Measurements from ENCODE around the gene ATIC. TPM values are rescaled to one million over a fixed set of nuclear protein-coding genes. Genes with fewer than 3 reads are reported as not detected.

Gene ATIC
- polyA plus RNA-seq, 1 experiment, result 83.0 TPM

DNA sequence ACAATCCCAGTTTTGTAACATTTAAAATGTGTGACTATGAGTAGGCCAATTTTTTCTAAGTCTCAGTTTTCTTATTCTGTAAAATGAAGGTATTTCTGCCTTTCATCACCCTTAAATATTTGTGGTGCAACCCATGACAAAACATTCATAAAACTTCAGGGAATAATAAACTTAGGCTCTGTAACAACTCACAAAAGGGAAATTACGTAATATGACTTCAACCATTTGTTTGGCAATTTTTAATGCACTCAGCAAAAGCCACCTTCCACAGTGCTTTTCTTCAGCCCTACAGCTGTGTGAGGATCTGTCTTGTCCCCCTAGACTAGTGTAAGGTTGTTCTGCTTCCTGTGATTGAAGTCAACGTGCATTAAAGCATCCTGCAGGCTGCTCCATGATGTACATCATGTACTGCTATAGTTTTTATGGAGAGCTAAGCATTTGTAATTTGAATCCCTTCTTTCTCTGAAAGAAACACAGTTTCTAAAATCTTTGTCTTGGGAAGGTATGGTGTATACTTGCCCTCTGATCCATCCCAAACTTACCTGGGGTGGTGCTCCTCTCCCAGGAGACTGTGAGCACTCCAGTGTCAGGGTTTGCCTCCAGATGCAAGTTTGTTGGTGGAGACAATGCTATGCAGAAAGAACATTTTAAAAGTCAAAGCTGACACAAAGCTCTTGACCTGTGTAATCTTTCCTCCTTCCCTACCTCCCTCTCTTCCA lies 84.9 kb downstream of the ATIC start:
- H3K36me3 ChIP-seq (ENCODE audit: control insufficient read depth, insufficient read depth, low read length), result peaks cover 26% of the 10 kb centered on the region
- H3K27me3 ChIP-seq (ENCODE audit: control insufficient read depth, insufficient read depth, low read length), result no peaks in the 10 kb centered on the region
- no peak overlapping the region for H3K4me3 ChIP-seq (ENCODE audit: low read depth, low read length)
- ChIA-PET CTCF (interaction anchor here (1.1 to 1.9 kb wide), 3 partner anchors 14 to 534 kb away, joined by 3 to 5 read pairs (median 3); no protein-coding TSS in a partner anchor), POLR2A (interaction anchor here (0.6 kb wide), 1 partner anchor 354 kb away, joined by 4 read pairs; no protein-coding TSS in a partner anchor)
- DNase-seq (ENCODE audit: low read depth), result peak; percentile 87
- no peak for TF ChIP-seq CTCF (IDR thresholded peaks at IDR 0.05; ENCODE audit: insufficient read depth, low read depth, low read length)

GRCh38 chr2:215397632-215398341 lies 85.9 kb downstream of the ATIC start:
- no peak overlapping the region for H3K4me3 ChIP-seq (ENCODE audit: low read depth, low read length)
- CTCF ChIA-PET, result interaction anchor here (1.1 to 1.9 kb wide), 3 partner anchors 13 to 533 kb away, joined by 3 to 5 read pairs (median 3); no protein-coding TSS in a partner anchor
- H3K36me3 ChIP-seq (ENCODE audit: control insufficient read depth, insufficient read depth, low read length), result peaks cover 21% of the 10 kb centered on the region
- H3K27me3 ChIP-seq (ENCODE audit: control insufficient read depth, insufficient read depth, low read length), result no peaks in the 10 kb centered on the region
- no peak for DNase-seq (ENCODE audit: low read depth)
- peak; percentile 31 for TF ChIP-seq CTCF (IDR thresholded peaks at IDR 0.05; ENCODE audit: insufficient read depth, low read depth, low read length)
- POLR2A ChIA-PET, result interaction anchor here (0.6 kb wide), 1 partner anchor 353 kb away, joined by 4 read pairs; no protein-coding TSS in a partner anchor

- H3K27me3 ChIP-seq (ENCODE audit: control insufficient read depth, insufficient read depth, low read length), result no peaks in the 10 kb centered on the region
- DNase-seq (ENCODE audit: low read depth), result no peak
- ChIA-PET POLR2A (no interaction called here), CTCF (no interaction called here)
- H3K36me3 ChIP-seq (ENCODE audit: control insufficient read depth, insufficient read depth, low read length), result peaks cover 14% of the 10 kb centered on the region
- TF ChIP-seq CTCF (IDR thresholded peaks at IDR 0.05; ENCODE audit: insufficient read depth, low read depth, low read length), result no peak
- no peak overlapping the region for H3K4me3 ChIP-seq (ENCODE audit: low read depth, low read length)
These were observed 87.3 kb downstream of the ATIC start for GRCh38 chr2:215399067-215399716.

Other genes with a start within 250 kb of the ATIC start
- 0.01 and 0.02 TPM in 2 replicates for gene ABCA12, start 173.4 kb upstream of the ATIC start, polyA plus RNA-seq (2011; rRNA removed)
- gene FN1, start 124.0 kb downstream of the ATIC start, polyA plus RNA-seq (2011; rRNA removed), result 4,778 and 5,814 TPM in 2 replicates

Data from BJ (cell line).